Tibial nerve (tissue), 4 donors: ENCODE data around the gene RIOK2.

Experiments
- EP300 ChIP-seq, 2 donors: sonication (generic); formaldehyde crosslinking; IDR thresholded peaks; one replicate each; pipeline ENCODE4 v1.6.1; 2017; ENCODE audit warnings: antibody characterized with exemption in 2 of 2, mild to moderate bottlenecking in 1 of 2
- TF ChIP-seq, protein P1 (sequence below), 5 experiments: fragments of 200-600 bp in 3 of 5; fragments of 450-650 bp in 2 of 5; sonication (generic) in 3 of 5; IDR thresholded peaks; one replicate each; pipeline ENCODE4 v1.5.1; 2016 to 2019; ENCODE audit warnings: antibody characterized with exemption in 5 of 5, mild to moderate bottlenecking in 3 of 5, moderate library complexity in 2 of 5

DNA sequence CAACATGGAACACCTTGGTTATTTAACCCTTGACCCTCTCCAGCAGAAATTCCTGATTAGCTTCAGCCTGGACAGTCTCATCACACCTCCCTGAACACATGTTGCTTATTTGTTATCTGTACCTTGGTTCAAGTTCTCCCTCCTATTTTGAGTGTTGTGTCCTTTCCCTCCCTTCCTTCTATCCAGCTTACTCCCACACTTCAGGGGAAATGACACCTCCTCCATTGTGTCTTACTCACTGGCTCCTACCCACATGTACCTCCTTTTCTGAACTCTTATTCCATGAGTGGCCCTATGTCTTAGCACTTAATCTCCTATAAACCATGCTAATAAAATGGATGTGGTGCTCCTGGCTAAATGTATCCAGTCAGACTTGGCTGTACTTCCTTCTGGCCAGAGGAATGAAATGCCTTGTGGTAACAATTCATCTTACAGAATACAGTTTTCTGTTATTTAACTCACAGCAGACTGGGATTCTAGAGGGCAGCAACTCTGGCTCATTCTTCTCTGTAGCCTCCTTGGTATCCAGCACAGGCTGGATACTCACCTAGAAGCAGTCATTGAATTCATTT lies 51.8 kb downstream of the RIOK2 start:
- TF ChIP-seq, protein P1, sequence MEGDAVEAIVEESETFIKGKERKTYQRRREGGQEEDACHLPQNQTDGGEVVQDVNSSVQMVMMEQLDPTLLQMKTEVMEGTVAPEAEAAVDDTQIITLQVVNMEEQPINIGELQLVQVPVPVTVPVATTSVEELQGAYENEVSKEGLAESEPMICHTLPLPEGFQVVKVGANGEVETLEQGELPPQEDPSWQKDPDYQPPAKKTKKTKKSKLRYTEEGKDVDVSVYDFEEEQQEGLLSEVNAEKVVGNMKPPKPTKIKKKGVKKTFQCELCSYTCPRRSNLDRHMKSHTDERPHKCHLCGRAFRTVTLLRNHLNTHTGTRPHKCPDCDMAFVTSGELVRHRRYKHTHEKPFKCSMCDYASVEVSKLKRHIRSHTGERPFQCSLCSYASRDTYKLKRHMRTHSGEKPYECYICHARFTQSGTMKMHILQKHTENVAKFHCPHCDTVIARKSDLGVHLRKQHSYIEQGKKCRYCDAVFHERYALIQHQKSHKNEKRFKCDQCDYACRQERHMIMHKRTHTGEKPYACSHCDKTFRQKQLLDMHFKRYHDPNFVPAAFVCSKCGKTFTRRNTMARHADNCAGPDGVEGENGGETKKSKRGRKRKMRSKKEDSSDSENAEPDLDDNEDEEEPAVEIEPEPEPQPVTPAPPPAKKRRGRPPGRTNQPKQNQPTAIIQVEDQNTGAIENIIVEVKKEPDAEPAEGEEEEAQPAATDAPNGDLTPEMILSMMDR (IDR thresholded peaks at IDR 0.05), result no peak
- TF ChIP-seq EP300 (IDR thresholded peaks at IDR 0.05), result no peak
